WTC11 (cell line): Measurements from ENCODE around the gene UCKL1.

ENCODE experiments used
- CTCF ChIP-seq: fragments of 200-600 bp; IDR thresholded peaks from 2 replicates; pipeline ENCODE4 v1.8.0; 2022; ENCODE audit warnings: antibody characterized with exemption
- IRF2 ChIP-seq: sonication (generic); formaldehyde crosslinking; IDR thresholded peaks from 2 replicates; pipeline ENCODE4 v1.8.0; 2022; ENCODE audit warnings: low read depth, missing genetic modification reagents, borderline replicate concordance
- SMAD4 ChIP-seq: sonication (generic); formaldehyde crosslinking; IDR thresholded peaks from 2 replicates; pipeline ENCODE4 v1.8.0; 2022; ENCODE audit warnings: mild to moderate bottlenecking, missing genetic modification reagents
- SP1 ChIP-seq: sonication (generic); formaldehyde crosslinking; conservative IDR thresholded peaks from 2 replicates; pipeline ENCODE4 v1.8.1; 2022; ENCODE audit warnings: missing genetic modification reagents

GRCh38 chr20:63973160-63973479 is 16.9 kb upstream of the UCKL1 start:
- TF ChIP-seq CTCF (no peak), SMAD4 (CRISPR knock-in tag) (no peak), IRF2 (CRISPR knock-in tag) (no peak), SP1 (no peak)
